Left kidney (tissue), 2 donors: ENCODE measurements around the gene ART3. TPM values are rescaled to one million over a fixed set of nuclear protein-coding genes. Genes with fewer than 3 reads are reported as not detected.

ENCODE experiments used
- DNase-seq: peaks from one replicate; pipeline ENCODE4 v3.0.0-alpha.2; 2013
- polyA plus RNA-seq: library from polyadenylated mRNA; unstranded; fragments of 120-200 nt; gene quantifications from one replicate; pipeline ENCODE4 v1.2.1, GENCODE V29; 2013; ENCODE audit not compliant: insufficient read length

ART3 gene
- polyA plus RNA-seq, 1 donor = 0.42 TPM

DNA sequence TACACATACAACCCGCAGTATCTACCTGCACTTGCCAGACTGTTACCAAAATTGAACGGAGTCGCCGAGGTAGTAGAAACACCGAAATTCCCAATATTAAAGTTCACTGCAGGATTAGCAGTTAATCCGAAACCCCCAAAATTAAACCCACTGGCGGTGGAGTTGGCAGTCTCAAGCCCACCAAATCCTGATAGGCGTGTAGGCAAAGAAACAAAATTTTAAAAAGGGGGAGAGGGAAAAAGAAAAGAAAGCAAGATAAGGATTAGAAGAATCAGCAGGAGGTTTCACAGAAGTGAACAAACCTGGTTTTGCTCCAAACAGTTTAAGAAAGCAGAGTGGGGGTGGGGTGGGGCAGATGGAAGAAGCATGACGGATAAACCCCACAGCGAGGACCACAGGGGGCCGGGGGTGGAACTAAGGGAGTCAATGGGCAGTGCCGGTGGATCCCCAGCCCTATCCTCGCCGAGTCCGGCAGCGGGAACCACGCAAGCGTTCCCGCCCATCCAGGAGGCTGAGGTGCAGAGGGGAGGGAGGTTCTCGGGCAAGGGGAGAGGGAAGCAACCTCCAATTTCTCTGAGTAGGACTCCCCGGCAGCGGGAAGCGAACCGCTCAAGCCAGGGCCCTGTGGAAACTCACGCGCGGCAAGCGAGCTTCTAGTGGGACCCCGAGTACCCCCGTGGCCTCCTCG is 73.1 kb downstream of the ART3 start:
- DNase-seq = peak; percentile 48

DNA sequence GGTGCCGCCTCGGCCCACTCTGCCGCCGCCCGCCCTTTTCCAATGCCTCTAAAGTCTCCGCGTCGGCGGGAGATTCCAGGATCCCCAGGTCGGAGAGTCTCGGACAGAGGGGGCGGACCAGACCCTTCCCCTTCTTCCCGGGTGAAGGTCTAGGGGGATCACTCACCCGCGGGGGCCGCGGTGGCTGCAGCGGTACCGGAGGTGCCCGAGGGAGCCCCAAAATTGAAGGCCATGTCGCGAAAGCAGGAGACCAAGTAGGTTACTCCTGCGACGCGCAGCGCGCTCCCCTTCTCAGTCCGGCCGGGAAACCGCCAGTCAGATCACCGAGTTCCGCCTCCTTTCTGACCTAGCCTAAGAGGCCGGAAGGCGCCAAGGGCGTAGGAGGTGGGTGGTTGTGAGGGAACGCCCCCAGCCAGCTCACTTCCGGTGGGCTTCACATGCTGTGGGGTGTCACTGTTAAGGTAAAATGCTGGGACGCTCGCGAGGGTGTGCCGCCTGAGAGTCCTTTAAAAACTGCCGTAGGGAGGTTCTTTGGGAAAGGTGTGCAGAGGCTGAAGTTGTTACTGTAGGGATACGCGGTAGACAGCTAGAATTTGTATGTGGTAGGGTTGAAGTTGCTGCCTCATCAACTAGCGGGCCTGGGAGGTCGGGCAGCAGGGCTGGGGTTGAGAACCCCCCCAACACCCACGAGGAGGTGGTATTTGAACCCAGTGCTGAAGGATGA is 73.8 kb downstream of the ART3 start, which contains the start of gene NUP54:
TSS of gene NUP54 (minus strand) at position 256 of the 724 bp plus-strand sequence. CDS start at position 233, 23 bp downstream.
- DNase-seq = peak; percentile 96

DNA sequence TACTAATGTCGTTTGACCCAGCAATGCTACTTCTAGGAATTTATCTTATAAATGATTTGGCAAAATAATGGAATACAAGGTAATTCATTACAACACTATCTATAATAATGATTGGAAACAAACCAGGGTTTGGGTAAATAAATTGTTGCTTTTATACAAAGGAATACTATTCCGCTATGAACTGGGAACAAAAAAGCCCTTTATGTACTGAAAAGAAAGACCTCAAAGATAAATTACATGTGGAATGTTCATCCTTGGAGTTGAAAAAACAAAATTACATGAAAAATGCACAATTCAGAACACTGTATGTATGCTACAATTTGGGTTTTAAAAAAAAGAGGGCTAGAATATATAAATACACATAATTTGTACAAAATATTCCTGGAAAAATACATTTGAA is 78.8 kb downstream of the ART3 start:
- DNase-seq = no peak

GRCh38 chr4:76155979-76156378 is 81.5 kb downstream of the ART3 start:
- no peak for DNase-seq

DNA sequence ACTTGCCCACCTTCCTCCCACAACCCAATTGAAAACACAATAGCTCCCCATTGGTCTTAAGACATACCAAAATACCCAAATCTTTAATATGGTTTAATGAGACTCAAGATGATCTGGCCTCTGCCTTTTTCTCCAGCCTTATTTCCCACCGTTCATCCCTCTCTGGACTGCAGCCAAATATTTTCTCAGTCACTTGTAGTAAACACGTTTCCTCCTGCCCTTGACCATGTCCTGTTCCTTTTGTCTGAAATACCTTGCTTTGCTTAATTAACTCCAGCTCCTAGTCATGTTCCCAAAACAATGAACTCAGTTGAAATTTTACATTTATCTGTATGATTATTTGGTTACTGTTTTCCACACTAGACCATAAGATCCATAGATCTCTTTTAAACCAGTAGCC is 82.1 kb downstream of the ART3 start:
- DNase-seq = no peak

DNA sequence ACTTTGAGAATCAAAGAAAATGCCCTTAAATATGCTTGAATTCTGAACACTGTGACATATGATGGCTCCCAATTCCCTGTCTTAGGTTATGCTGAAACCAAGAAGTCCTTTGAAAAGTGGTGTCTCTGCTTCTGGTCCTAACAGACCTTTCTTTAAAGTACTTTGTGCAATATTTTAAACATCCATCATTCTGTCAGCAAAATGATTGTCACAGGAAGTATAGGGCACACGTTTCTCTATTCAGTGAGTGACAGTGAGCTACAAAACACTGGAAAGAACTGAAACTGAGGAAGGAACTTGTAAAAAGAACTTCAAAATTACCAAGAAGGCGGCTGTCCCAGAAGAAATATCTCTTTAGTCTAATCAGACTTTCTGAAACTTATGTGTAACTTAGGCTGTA is 85.8 kb downstream of the ART3 start:
- DNase-seq = no peak

Other genes with a start within 250 kb of the ART3 start
- gene PPEF2, start 172.3 kb upstream of the ART3 start, polyA plus RNA-seq = 0.58 TPM
- gene NAAA, start 133.7 kb upstream of the ART3 start, polyA plus RNA-seq = 23.4 TPM
- 51.1 TPM for gene SDAD1, start 83.8 kb upstream of the ART3 start, polyA plus RNA-seq
- 0.12 TPM for gene CXCL9, start 67.2 kb upstream of the ART3 start, polyA plus RNA-seq
- 0.93 TPM for gene CXCL10, start 51.2 kb upstream of the ART3 start, polyA plus RNA-seq
- gene CXCL11, start 38.6 kb upstream of the ART3 start, polyA plus RNA-seq = not detected
- gene NUP54, start 73.7 kb downstream of the ART3 start, polyA plus RNA-seq = 93.6 TPM
- 173 TPM for gene SCARB2, start 139.1 kb downstream of the ART3 start, polyA plus RNA-seq
- 9.4 TPM for gene FAM47E, start 177.0 kb downstream of the ART3 start, polyA plus RNA-seq
- gene STBD1, start 232.0 kb downstream of the ART3 start, polyA plus RNA-seq = 1.3 TPM